Activated CD4-positive, CD25-positive, alpha-beta regulatory T cell treated with anti-CD3 and anti-CD28 coated beads, Interleukin-2, amount 50 U/mL, for 24 hours (primary cell): ENCODE data around the gene OR10A4.
"Not testable (repeated sequence)": the region's sequence is repeated elsewhere in the genome, so short reads cannot be mapped to it uniquely, and the experiment has no call there.

ENCODE experiments used
- ATAC-seq, 2 donors: fragments of 150-1000 bp; cut with Tn5 transposase; one replicate each; pipeline ENCODE4 v1.10.0; 2021; ENCODE audit warnings: mild to moderate bottlenecking in 1 of 2, moderate library complexity in 1 of 2

The OR10A4 gene

DNA sequence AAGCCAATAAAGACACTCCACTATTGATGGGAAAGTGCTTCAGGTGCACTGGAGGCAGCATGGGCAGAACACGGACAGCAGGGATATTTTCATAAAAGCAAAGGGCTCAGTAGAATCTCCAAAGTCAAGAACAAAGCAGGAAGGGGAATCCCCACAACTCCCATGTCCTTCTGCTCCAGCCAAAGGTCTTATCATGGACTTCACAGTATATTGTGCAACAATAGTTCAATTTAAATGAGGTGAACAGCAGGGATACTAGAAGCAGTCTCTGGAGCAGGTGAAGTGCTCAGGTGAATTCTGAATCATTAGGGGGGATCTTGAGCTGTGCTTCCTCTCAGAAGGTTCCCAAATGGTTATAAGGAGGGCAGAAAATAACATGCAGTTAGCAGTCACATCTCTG, 22.5 kb downstream of the OR10A4 start:
- no peak for ATAC-seq

DNA sequence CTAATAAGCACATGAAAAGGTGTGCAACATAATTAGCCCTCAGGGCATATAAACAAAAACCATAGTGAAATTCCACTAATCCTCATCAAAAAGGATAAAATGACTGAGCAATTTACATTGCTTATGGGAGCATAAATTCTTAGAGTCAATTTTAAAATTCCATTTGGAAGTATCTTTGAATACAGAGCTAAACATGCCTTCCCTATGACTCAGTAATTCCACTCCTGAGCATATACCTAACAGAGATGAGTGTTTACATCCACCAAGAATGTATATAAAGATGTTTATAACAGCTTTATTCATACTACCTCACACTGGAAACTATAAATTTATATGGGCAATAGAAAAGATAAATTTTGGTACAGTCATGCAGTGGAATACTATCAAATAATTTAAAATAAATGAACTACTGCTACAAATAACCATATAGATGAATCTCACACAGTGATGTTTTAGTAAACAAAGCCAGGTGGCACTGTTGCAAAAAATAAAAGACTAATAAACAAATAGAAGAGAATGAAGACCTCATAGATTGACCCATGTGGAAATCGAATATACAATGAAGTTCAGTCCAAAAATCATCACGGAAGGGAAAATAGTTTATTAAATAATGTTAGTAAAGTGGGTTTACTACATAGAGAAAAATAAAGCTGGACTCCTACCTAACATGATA, 24.0 kb downstream of the OR10A4 start:
- no peak for ATAC-seq

DNA sequence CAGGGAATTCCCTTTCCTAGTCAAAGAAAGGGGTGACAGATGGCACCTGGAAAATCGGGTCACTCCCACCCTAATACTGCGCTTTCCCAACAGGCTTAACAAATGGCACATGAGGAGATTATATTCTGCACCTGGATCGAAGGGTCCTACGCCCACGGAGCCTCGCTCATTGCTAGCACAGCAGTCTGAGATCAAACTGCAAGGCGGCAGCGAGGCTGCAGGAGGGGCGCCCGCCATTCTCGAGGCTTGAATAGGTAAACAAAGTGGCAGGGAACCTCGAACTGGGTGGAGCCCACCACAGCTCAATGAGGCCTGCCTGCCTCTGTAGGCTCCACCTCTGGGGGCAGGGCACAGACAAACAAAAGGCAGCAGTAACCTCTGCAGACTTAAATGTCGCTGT, 28.4 kb downstream of the OR10A4 start:
- not testable (repeated sequence) for ATAC-seq

- no peak for ATAC-seq
Measured at GRCh38 chr11:6911378-6911777, 35.0 kb downstream of the OR10A4 start.

DNA sequence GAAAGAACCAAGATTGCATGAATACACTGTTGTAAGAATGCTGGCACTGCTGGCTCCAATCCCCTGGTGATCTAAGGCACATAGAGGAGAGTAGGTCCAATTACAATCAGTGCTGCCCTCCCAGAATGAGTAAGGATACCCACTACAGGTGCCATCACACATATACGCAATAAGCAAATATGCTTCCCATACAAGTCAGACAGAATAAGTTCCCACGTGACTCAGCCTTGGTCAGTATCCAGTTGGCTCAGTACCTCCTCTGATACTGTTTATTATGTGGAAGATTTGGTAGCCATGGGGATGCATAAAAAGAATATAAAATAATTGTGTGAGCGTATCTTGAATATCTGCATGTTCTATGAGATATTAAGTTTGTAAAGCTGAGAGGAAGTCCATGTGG, 35.5 kb downstream of the OR10A4 start:
- ATAC-seq = peak in 1 of 2 donors; percentile 13

DNA sequence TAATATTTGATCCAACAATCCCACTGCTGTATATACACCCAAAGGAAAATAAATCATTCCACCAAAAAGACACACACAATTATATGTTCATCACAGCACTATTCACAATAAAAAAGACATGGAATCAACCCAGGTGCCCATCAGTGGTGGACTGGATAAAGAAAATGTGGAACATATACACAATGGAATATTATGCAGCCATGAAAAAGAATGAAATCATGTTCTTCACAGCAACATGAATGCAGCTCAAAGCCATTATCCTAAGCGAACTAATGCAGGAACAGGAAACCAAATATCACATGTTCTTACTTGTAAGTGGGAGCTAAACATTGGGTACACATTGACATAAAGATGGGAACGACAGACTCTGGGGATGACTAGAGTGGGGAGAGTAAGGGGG, 43.3 kb downstream of the OR10A4 start:
- no peak for ATAC-seq

- no peak for ATAC-seq
Measured at GRCh38 chr11:6920702-6921101, 44.3 kb downstream of the OR10A4 start, which contains the start of gene OR2D3. Gene OR2D3 (plus strand): TSS chr11:6921002. CDS start chr11:6921002, 0 bp downstream.

GRCh38 chr11:6925007-6925577, 48.7 kb downstream of the OR10A4 start:
- no peak for ATAC-seq

- ATAC-seq = no peak
Measured at GRCh38 chr11:6925636-6926207, 49.3 kb downstream of the OR10A4 start.

- ATAC-seq = peak; percentile 17 to 55
Measured at GRCh38 chr11:6926208-6927029, 50.0 kb downstream of the OR10A4 start, which contains the start of gene ZNF215. Gene ZNF215 (plus strand): TSS chr11:6926426. CDS start chr11:6932273, 5,847 bp downstream.

DNA sequence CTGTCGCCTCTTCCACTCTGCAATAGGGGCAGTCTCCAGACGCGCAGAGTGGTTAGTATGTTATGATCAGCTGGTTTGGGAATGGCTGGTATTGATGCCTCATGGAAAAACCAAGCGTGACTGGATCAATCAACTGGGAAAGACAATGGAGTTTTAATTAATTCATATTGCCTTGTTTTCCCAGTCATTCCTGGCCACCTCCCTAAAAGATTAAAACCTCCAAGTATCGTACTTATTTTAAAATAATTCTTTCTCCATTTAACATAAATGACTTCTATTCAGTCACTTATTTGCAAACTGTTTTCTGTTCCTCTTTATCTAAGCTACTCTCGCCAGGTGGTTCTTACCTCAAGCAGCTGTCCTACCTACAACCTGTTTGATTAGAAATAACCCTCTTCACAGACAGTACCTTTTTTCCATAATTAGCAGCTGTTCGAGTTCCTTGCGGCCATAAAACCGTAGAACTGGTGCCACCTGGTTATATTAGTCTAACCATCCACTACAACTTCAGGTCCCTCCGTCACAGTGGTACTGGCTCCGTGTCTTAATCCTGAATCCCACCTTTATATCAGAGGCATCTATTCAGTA, 50.7 kb downstream of the OR10A4 start:
- no peak for ATAC-seq
